Endothelial cell of umbilical vein (primary cell): ENCODE results near the gene CAPN1. TPM values are rescaled to one million over a fixed set of nuclear protein-coding genes. Genes with fewer than 3 reads are reported as not detected.

ENCODE experiments used
- BruUV-seq: library from RNA; stranded (reverse); fragments of 400-500 nt; replicated peaks from 2 replicates; lab custom pipeline; 2021; lab: Mats Ljungman, UMichigan
- CTCF ChIA-PET: fragments of 300-600, 350-600 bp; sonication (Branson Sonifier 250); formaldehyde crosslinking; loops from one replicate; lab custom pipeline; 2021; ENCODE audit warnings: antibody characterized with exemption, inconsistent platforms; lab: Charles Lee
- POLR2A ChIA-PET: fragments of 300-600, 350-600 bp; sonication (Branson Sonifier 250); formaldehyde crosslinking; loops from one replicate; lab custom pipeline; 2021; ENCODE audit warnings: antibody characterized with exemption, inconsistent platforms; lab: Charles Lee
- DNase-seq: peaks from one replicate; pipeline ENCODE4 v3.0.0-alpha.2; 2011; ENCODE audit warnings: low read depth, low spot score
- FAIRE-seq: peaks from 2 replicates; lab custom pipeline; 2011; peaks lifted over from hg19 to GRCh38; lab: Jason Lieb, UNC
- H2AFZ ChIP-seq: 2 replicates; pipeline ENCODE4 v1.6.0; 2012; ENCODE audit warnings: low read depth, low read length, control low read depth, inconsistent platforms
- H3K27ac ChIP-seq: 2 replicates; pipeline ENCODE4 v1.5.1; 2011; ENCODE audit warnings: low read depth, mild to moderate bottlenecking, control low read depth, low read length, moderate library complexity; ENCODE audit not compliant: insufficient read depth
- H3K27me3 ChIP-seq, 2 experiments: 2 replicates each; pipeline versions ENCODE4 v1.6.0 to v1.6.1; 2011; ENCODE audit warnings: low read length in 2 of 2, mixed read lengths in 1 of 2; ENCODE audit not compliant: control insufficient read depth in 2 of 2, insufficient read depth in 2 of 2
- H3K36me3 ChIP-seq, 2 experiments: 2 replicates in 1 of 2; 3 replicates in 1 of 2; pipeline ENCODE4 v1.5.1; 2011; ENCODE audit warnings: low read length in 2 of 2, mild to moderate bottlenecking in 1 of 2, moderate library complexity in 1 of 2; ENCODE audit not compliant: control insufficient read depth in 2 of 2, insufficient read depth in 2 of 2; ENCODE audit errors: extremely low read depth in 1 of 2
- H3K4me1 ChIP-seq: 3 replicates; pipeline ENCODE4 v1.5.1; 2011; ENCODE audit warnings: mild to moderate bottlenecking, low read length; ENCODE audit not compliant: control insufficient read depth, insufficient read depth; ENCODE audit errors: extremely low read depth
- H3K4me2 ChIP-seq: 2 replicates; pipeline ENCODE4 v1.6.1; 2011; ENCODE audit warnings: low read length, control low read depth, mixed read lengths; ENCODE audit not compliant: insufficient read depth
- H3K4me3 ChIP-seq, 3 experiments: fragments of 200-600 bp in 1 of 3; sonication (generic), shearing (Covaris generic) in 1 of 3; replicated peaks in 1 of 3; 2 replicates each; pipeline ENCODE4 v1.5.1; 2011 to 2016; ENCODE audit warnings: control low read depth in 3 of 3, low read length in 3 of 3, mild to moderate bottlenecking in 2 of 3, inconsistent platforms in 1 of 3, low read depth in 1 of 3, moderate library complexity in 1 of 3; ENCODE audit not compliant: insufficient read depth in 1 of 3
- H3K79me2 ChIP-seq: 2 replicates; pipeline ENCODE4 v1.6.0; 2012; ENCODE audit warnings: low read length, inconsistent platforms; ENCODE audit not compliant: control insufficient read depth, insufficient read depth
- H3K9ac ChIP-seq: replicated peaks from 2 replicates; pipeline ENCODE3; 2011; ENCODE audit warnings: low read length, control low read depth; ENCODE audit not compliant: insufficient read depth; ENCODE audit errors: extremely low read depth
- H3K9me1 ChIP-seq: replicated peaks from 3 replicates; pipeline ENCODE4 v1.6.0; 2011; ENCODE audit warnings: mild to moderate bottlenecking, low read length; ENCODE audit not compliant: control insufficient read depth, insufficient read depth; ENCODE audit errors: extremely low read depth
- H3K9me3 ChIP-seq: replicated peaks from 2 replicates; pipeline ENCODE4 v1.5.1; 2012; ENCODE audit warnings: low read length, inconsistent platforms; ENCODE audit not compliant: control insufficient read depth, insufficient read depth
- H4K20me1 ChIP-seq: replicated peaks from 2 replicates; pipeline ENCODE3; 2011; ENCODE audit warnings: mild to moderate bottlenecking, low read length; ENCODE audit not compliant: control insufficient read depth, insufficient read depth; ENCODE audit errors: extremely low read depth
- EZH2 ChIP-seq: IDR thresholded peaks from 2 replicates; pipeline ENCODE4 v1.6.1; 2012; ENCODE audit warnings: borderline replicate concordance, low read depth, mild to moderate bottlenecking, moderate library complexity, low read length, inconsistent platforms; ENCODE audit not compliant: severe bottlenecking
- FOS ChIP-seq: IDR thresholded peaks from 2 replicates; pipeline ENCODE4 v1.6.1; 2011; ENCODE audit warnings: mild to moderate bottlenecking, low read length, moderate library complexity, borderline replicate concordance; ENCODE audit not compliant: insufficient read depth
- GATA2 ChIP-seq: IDR thresholded peaks from 2 replicates; pipeline ENCODE4 v1.7.0; 2011; ENCODE audit warnings: low read depth, mild to moderate bottlenecking, moderate library complexity, mixed read lengths, low read length; ENCODE audit not compliant: insufficient read length, insufficient read depth
- JUN ChIP-seq: IDR thresholded peaks from 2 replicates; pipeline ENCODE4 v1.6.1; 2011; ENCODE audit warnings: borderline replicate concordance, low read depth; ENCODE audit not compliant: insufficient read length, insufficient read depth
- MAX ChIP-seq: IDR thresholded peaks from 2 replicates; pipeline ENCODE4 v1.6.1; 2011; ENCODE audit not compliant: insufficient read depth, insufficient read length
- MYC ChIP-seq: IDR thresholded peaks from one replicate; pipeline ENCODE4 v1.6.1; 2011; ENCODE audit warnings: mild to moderate bottlenecking, low read depth, low read length
- POLR2A ChIP-seq: IDR thresholded peaks from 2 replicates; pipeline ENCODE4 v1.6.1; 2012; ENCODE audit warnings: low read depth, mild to moderate bottlenecking, control low read depth, low read length
- POLR2AphosphoS5 ChIP-seq: IDR thresholded peaks from 2 replicates; pipeline ENCODE4 v1.6.1; 2012; ENCODE audit warnings: low read depth, mild to moderate bottlenecking, control low read depth, low read length, moderate library complexity; ENCODE audit not compliant: insufficient read depth
- dilution Hi-C: fragments of 300-500 bp; cut with MboI; formaldehyde crosslinking; loops from one replicate; pipeline ENCODE4 v1.15.0; 2019; ENCODE audit warnings: low sequenced_read_pairs; ENCODE audit not compliant: extremely low pct_ligation_motif_present
- intact Hi-C: fragments of 100-400 bp; cut with micrococcal nuclease; formaldehyde crosslinking; loops from one replicate; pipeline ENCODE4 v1.10.0; 2022
- polyA plus RNA-seq, 4 experiments: library from polyadenylated mRNA; depleted of rRNA in 3 of 4; stranded (reverse) in 3 of 4; unstranded in 1 of 4; fragments of >200 nt; gene quantifications; 2 replicates each; pipeline versions ENCODE4 v1.2.1 to v1.2.3, GENCODE V29; 2011 to 2012; ENCODE audit warnings: missing spikeins in 1 of 4
- total RNA-seq: library from RNA; stranded (reverse); gene quantifications from 2 replicates; pipeline ENCODE4 v1.2.3, GENCODE V29; 2021
- TF ChIP-seq, protein P1 (sequence below), 2 donors: IDR thresholded peaks; 1 replicate in 1 of 2; 2 replicates in 1 of 2; pipeline ENCODE4 v1.5.1; 2011; ENCODE audit warnings: low read length in 2 of 2, mild to moderate bottlenecking in 2 of 2, moderate library complexity in 2 of 2, control low read depth in 1 of 2, inconsistent platforms in 1 of 2, low read depth in 1 of 2; ENCODE audit not compliant: insufficient read depth in 1 of 2; ENCODE audit errors: extremely low read depth in 1 of 2

CAPN1 gene
- total and polyA plus RNA-seq, 2 donors (not counting 3 experiments of a cell fraction or from before 2014, with no cell fraction given), result 217 to 218 TPM

- Histone ChIP-seq H3K79me2 (no peaks in the 10 kb centered on the region), H3K27ac (no peak overlapping the region), H3K36me3 (peaks cover 14 to 51% of the 10 kb centered on the region in 2 experiments), H3K9me3 (no peaks in the 10 kb centered on the region), H3K9me1 (no peaks in the 10 kb centered on the region), H3K27me3 (no peaks in the 10 kb centered on the region), H3K4me3 (no peak overlapping the region), H2AFZ (no peak overlapping the region), H3K4me2 (no peak overlapping the region), H4K20me1 (no peaks in the 10 kb centered on the region), H3K9ac (no peak overlapping the region), H3K4me1 (no peaks in the 10 kb centered on the region)
- TF ChIP-seq EZH2 (no peak), POLR2AphosphoS5 (no peak), MAX (no peak), GATA2 (no peak), FOS (no peak), POLR2A (no peak), MYC (no peak), JUN (no peak)
- TF ChIP-seq, protein P1, sequence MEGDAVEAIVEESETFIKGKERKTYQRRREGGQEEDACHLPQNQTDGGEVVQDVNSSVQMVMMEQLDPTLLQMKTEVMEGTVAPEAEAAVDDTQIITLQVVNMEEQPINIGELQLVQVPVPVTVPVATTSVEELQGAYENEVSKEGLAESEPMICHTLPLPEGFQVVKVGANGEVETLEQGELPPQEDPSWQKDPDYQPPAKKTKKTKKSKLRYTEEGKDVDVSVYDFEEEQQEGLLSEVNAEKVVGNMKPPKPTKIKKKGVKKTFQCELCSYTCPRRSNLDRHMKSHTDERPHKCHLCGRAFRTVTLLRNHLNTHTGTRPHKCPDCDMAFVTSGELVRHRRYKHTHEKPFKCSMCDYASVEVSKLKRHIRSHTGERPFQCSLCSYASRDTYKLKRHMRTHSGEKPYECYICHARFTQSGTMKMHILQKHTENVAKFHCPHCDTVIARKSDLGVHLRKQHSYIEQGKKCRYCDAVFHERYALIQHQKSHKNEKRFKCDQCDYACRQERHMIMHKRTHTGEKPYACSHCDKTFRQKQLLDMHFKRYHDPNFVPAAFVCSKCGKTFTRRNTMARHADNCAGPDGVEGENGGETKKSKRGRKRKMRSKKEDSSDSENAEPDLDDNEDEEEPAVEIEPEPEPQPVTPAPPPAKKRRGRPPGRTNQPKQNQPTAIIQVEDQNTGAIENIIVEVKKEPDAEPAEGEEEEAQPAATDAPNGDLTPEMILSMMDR (IDR thresholded peaks at IDR 0.05; ENCODE audit: extremely low read depth in 1 of 2, insufficient read depth in 1 of 2, low read depth in 1 of 2, low read length in 2 of 2), result no peak
- FAIRE-seq (no peak), DNase-seq (no peak)
- CTCF ChIA-PET, result no interaction called here
- intact Hi-C loops, result loop anchor here (5.0 kb wide), 1 partner anchor 122 kb away; the partner anchor contains the start of gene DPF2
- POLR2A ChIA-PET, result no interaction called here
- no TSS peak for BruUV-seq
- dilution Hi-C loops, result no loop called here
Measured at GRCh38 chr11:65209711-65210360, 28.1 kb downstream of the CAPN1 start.
